HG02623 (cell line): ENCODE data around the gene FOXO6.

Experiments used
- ATAC-seq: cut with Tn5 transposase; IDR thresholded peaks from one replicate; pipeline ENCODE4 v1.9.1; 2021; ENCODE audit warnings: moderate library complexity; ENCODE audit not compliant: unreplicated experiment

Gene FOXO6

DNA sequence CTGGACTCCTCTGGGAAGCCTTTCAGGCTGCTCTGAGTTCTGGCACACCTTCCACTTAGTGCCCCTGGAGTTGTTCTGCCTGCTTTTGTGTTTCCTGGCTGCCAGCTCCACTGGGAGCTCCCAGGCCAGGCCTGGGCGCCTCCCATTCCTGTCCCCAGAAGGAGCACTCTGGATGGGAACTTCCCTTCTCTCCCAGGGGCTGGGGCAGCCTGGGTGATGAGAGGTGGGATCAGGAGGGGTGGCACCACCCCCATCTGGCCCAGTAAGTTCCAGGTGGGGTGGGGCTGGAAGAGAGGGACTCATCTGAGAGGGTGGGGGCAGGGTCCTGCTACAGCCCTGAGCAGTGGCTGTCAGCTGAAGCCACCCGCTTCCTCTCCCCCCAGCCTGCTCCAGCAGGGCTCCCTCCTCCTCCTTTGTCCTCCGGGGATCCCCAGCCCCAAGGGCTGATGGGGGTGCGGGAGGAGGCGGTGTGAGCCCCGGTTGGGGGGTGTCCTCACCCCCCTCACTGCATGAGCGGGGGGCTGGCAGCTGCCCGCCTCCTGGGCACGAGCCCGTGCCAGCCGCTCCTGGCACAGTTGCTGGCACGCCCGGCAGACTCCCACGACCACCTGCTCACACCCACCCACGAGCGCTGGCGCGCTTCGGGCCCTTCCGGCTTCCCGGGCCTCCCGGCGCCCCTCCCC is 4.7 kb downstream of the FOXO6 start:
- ATAC-seq: no peak

GRCh38 chr1:41366455-41367287 is 5.4 kb downstream of the FOXO6 start:
- ATAC-seq: no peak

DNA sequence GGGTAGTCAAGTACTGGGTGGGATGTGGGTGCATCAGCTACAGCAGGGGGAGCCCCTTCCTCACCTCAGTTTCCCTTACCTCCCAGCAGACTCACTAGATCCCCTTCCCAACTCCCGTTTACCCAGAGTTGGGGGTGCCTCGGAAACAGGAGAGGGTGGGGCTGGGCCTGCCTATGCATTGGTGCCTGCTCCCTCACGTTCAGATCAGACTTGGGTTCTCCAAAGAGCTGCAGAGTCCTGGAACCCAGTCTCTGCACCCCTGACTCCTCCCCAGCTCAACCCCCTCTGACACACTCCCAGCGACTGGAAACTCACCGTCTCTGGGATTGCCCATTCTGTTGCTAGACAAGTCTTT is 6.0 kb downstream of the FOXO6 start:
- no peak for ATAC-seq

GRCh38 chr1:41368366-41368765 is 7.1 kb downstream of the FOXO6 start:
- ATAC-seq: no peak

DNA sequence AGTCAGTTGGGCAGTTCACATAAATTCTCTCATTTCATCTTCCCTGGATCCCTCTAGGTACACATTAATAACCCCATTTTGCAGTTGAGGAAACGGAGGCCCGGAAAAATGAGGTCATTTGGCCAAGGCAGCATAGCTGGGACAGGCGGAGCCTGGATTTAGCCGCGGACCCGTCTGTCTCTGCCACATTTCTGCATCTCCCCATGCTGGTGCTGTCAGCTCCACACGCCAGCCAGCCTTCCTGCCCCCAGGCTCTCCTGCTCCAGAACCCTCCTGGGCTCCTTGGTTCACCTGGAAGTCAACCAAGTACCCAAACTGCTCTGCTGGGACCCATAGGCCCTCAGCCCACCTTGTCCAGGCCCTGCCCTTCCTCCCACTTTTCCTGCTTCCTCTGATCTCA is 7.6 kb downstream of the FOXO6 start:
- ATAC-seq: no peak

DNA sequence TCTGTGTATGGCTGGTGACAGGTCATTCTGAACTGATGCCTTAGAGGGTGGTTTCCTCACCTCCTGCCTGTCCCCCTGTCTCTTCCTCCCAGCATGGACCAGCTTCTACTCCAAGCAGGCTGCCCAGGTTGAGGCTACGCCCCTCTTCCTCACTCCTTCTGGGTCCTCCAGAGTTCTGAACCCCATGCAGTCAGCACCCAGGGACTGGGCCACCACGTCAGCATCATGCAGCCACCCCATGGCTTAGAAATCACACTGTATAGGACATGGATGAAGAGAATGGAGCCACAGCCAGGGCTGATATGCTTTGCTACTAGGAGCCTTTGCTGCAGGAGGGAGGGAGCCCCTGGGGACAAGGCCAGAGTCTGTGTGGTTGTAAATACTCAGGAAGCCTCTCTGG is 8.3 kb downstream of the FOXO6 start:
- no peak for ATAC-seq

- ATAC-seq: no peak
Observed at GRCh38 chr1:41370225-41370624, 9.0 kb downstream of the FOXO6 start.

GRCh38 chr1:41370756-41371420 is 9.7 kb downstream of the FOXO6 start:
- ATAC-seq: no peak

- ATAC-seq: no peak
Observed at GRCh38 chr1:41371630-41372599, 10.7 kb downstream of the FOXO6 start.

- ATAC-seq: no peak
Observed at GRCh38 chr1:41372600-41372993, 11.4 kb downstream of the FOXO6 start.

DNA sequence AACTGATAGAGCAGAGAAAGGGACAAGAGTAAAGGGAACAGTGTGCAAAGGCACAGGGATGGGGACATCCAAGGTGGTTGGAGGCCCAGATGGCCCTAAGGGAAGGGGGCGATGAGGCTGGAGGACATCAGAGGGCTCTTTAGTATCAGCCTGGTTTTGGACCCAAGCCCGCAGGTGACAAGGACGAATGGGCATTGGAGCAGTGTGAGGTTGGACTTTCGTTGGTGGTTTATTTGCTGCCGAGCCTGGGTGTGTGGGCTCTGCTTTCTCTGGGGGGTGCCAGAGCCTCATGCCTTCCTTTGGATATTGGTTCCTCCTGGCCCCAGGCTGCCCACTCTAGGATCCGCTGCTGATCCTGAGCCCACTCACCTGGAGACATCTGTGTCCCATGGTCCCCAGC is 12.1 kb downstream of the FOXO6 start:
- ATAC-seq: no peak

- ATAC-seq: no peak
Observed at GRCh38 chr1:41374711-41375110, 13.5 kb downstream of the FOXO6 start.

- no peak for ATAC-seq
Observed at GRCh38 chr1:41377397-41377796, 16.2 kb downstream of the FOXO6 start.

DNA sequence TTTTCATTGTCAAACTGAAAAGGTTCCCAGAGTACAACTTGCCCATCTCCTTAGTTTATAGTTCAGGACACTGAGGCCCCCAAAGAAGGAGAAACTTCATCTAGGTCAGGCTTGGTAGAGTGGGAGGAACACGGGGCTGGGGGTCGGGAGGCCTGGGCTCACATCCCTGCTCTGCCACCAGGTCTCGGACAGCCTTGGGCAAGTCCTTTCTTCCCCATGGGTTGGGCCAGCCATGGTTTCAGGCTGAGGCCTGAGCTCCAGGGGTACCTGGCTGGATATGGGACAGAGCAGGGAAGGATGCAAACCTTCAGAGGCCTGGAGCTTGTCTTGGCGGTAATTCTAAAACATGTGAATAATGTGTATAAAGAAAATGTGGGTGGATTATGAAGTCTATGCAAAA is 17.0 kb downstream of the FOXO6 start:
- no peak for ATAC-seq

DNA sequence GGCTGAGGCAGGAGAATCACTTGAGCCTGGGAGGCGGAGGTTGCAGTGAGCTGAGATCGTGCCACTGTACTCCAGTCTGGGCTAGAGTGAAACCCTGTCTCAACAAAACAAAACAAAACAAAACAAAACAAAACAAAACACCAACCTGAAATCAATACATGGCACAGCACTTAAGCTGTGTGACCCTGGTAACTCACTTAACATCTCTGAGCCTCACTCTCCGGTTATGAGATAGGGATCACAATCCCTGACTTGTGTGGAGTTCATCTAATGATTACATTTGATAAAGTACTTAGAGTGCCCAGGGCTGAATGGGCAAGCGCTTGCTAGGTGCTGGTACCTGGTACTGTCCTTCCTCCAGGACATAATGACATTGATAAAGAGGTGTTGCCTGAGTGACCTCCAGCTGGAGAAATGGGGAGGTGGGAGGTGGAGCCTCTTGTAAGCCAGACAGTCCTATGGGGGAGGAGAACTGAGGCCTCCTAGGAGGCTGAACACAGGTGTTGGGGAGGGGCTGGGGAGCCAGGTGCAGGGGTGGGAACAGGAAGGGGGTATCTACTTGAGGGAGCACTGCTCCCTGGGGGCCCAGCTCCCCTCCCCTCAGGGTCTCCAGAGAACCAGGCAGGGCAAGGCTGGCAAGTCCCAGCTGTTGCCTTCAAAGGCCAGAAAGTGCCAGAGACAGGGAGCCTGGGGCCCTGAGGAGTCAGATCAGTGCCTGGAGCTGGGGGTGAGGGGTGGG is 17.9 kb downstream of the FOXO6 start:
- ATAC-seq: no peak

GRCh38 chr1:41379738-41380130 is 18.5 kb downstream of the FOXO6 start:
- no peak for ATAC-seq

DNA sequence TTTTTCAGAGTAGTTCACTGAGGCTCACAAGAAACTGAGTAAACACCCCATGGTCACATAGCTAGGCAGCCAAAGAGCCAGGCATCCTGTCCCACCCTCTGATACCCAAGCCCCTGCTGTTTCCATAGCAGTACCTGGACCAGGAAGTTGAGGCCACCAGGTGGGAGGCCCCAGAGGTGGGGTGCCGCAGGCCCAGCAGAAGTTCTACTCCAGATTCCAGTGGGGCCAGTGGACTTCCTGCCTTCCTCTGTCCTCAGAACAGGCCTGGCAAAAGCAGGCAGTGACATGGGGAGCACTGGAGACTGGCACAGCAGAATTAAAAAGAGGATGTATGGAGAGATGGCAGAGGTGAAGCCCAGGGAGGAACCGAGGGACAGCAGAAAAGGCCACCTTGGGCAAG is 19.0 kb downstream of the FOXO6 start:
- no peak for ATAC-seq

- ATAC-seq: no peak
Observed at GRCh38 chr1:41380979-41381691, 19.9 kb downstream of the FOXO6 start.

- ATAC-seq: no peak
Observed at GRCh38 chr1:41381692-41382479, 20.7 kb downstream of the FOXO6 start.
